ENCODE data around the gene REXO1.

Gene REXO1

DNA sequence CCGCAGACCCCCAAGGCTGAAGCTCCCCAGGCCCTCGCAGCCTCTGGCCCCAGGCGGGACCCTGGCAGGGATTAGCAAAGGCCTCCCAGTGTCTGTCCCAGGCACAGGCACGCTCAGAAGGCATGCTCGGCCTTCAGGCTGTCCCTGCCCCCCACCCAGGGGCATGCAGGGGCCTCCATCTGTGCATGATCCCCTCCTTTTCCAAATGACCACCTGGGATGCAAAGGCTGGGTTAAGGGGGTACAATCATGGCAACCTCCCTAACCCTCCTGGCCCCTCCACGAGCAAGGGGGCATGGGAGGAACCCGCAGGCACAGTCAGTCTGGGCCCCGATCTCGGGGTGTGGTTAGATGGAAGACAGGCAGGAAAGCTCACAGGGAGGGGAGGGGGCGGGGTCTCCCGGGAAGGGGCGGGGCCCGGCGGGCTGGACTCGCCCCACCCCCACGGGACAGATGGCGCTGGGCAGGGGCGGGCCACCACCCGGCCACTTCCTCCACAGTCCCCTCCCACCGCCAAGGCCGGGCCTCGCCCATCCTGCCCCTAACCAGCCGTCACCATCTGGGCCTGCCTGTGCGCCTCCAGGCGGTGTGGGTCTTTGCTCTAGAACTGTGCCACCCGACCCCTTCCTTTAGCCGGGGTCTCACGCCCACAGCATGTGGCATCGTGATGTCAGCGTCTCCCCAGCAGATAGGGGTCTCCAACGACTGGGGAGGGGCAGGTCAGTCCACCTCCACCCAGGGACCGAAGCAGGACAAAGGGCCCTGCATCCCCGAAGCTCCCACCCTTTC, 7.0 kb upstream of the REXO1 start (continued):
- TF ChIP-seq ZNF311 (tag by site-specific recombination; IDR thresholded peaks at IDR 0.05; ENCODE audit: borderline replicate concordance), result no peak
- TF ChIP-seq SALL2 (tag by site-specific recombination; IDR thresholded peaks at IDR 0.05; ENCODE audit: borderline replicate concordance), result no peak
- TF ChIP-seq WT1 (tag by site-specific recombination; IDR thresholded peaks at IDR 0.05), result 0 out of 2 replicates have a peak, but pooled peaks have one; percentile 17
- TF ChIP-seq ZNF148 (tag by site-specific recombination; IDR thresholded peaks at IDR 0.05; ENCODE audit: borderline replicate concordance), result no peak
- TF ChIP-seq HOXC10 (CRISPR knock-in tag; IDR thresholded peaks at IDR 0.05), result no peak
- no peak for TF ChIP-seq ZNF324 (tag by site-specific recombination; IDR thresholded peaks at IDR 0.05)
- TF ChIP-seq, protein P1, sequence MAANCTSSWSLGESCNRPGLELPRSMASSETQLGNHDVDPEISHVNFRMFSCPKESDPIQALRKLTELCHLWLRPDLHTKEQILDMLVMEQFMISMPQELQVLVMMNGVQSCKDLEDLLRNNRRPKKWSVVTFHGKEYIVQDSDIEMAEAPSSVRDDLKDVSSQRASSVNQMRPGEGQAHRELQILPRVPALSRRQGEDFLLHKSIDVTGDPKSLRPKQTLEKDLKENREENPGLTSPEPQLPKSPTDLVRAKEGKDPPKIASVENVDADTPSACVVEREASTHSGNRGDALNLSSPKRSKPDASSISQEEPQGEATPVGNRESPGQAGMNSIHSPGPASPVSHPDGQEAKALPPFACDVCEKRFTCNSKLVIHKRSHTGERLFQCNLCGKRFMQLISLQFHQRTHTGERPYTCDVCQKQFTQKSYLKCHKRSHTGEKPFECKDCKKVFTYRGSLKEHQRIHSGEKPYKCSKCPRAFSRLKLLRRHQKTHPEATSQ (tag by site-specific recombination; IDR thresholded peaks at IDR 0.05), result no peak
- TF ChIP-seq, protein P2, sequence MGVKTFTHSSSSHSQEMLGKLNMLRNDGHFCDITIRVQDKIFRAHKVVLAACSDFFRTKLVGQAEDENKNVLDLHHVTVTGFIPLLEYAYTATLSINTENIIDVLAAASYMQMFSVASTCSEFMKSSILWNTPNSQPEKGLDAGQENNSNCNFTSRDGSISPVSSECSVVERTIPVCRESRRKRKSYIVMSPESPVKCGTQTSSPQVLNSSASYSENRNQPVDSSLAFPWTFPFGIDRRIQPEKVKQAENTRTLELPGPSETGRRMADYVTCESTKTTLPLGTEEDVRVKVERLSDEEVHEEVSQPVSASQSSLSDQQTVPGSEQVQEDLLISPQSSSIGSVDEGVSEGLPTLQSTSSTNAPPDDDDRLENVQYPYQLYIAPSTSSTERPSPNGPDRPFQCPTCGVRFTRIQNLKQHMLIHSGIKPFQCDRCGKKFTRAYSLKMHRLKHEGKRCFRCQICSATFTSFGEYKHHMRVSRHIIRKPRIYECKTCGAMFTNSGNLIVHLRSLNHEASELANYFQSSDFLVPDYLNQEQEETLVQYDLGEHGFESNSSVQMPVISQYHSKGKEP (tag by site-specific recombination; IDR thresholded peaks at IDR 0.05), result no peak
- no peak for TF ChIP-seq ZNF473 (tag by site-specific recombination; IDR thresholded peaks at IDR 0.05)
- TF ChIP-seq ZBTB8A (tag by site-specific recombination; IDR thresholded peaks at IDR 0.05), result no peak
- no peak for TF ChIP-seq FEZF1 (tag by site-specific recombination; IDR thresholded peaks at IDR 0.05)
- TF ChIP-seq TCF7L2 (IDR thresholded peaks at IDR 0.05; ENCODE audit: borderline replicate concordance, low read depth, low read length), result no peak
- TF ChIP-seq ZNF239 (tag by site-specific recombination; IDR thresholded peaks at IDR 0.05), result no peak
- TF ChIP-seq ZNF2 (tag by site-specific recombination; IDR thresholded peaks at IDR 0.05), result no peak
- peak; percentile 34; the same call in 1 of the 2 replicates for TF ChIP-seq ZNF692 (tag by site-specific recombination; IDR thresholded peaks at IDR 0.05)
- no peak for TF ChIP-seq ZNF211 (tag by site-specific recombination; IDR thresholded peaks at IDR 0.05; ENCODE audit: low read depth)
- TF ChIP-seq ZFP69B (tag by site-specific recombination; IDR thresholded peaks at IDR 0.05), result no peak
- TF ChIP-seq ZNF184 (tag by site-specific recombination; IDR thresholded peaks at IDR 0.05), result no peak
- no peak for TF ChIP-seq ZNF24 (tag by site-specific recombination; IDR thresholded peaks at IDR 0.05)
- no peak for TF ChIP-seq ZNF76 (tag by site-specific recombination; IDR thresholded peaks at IDR 0.05; ENCODE audit: borderline replicate concordance, low read depth)
- no peak for TF ChIP-seq ZNF830 (tag by site-specific recombination; IDR thresholded peaks at IDR 0.05; ENCODE audit: low read depth)
- TF ChIP-seq ZNF174 (tag by site-specific recombination; IDR thresholded peaks at IDR 0.05), result no peak
- TF ChIP-seq ZNF677 (tag by site-specific recombination; IDR thresholded peaks at IDR 0.05), result peak; percentile 20; the same call in 1 of the 2 replicates
- TF ChIP-seq REST (tag by site-specific recombination; IDR thresholded peaks at IDR 0.05), result no peak
- TF ChIP-seq ZNF175 (tag by site-specific recombination; IDR thresholded peaks at IDR 0.05), result no peak
- no peak for TF ChIP-seq ZNF639 (tag by site-specific recombination; IDR thresholded peaks at IDR 0.05)

Measured in HEK293 (cell line).